Urinary bladder (tissue), 4 donors: ENCODE results near the gene MZB1. TPM values are rescaled to one million over a fixed set of nuclear protein-coding genes. Genes with fewer than 3 reads are reported as not detected.

ENCODE experiments used
- DNase-seq: peaks from one replicate; pipeline ENCODE4 v3.0.0-alpha.2; 2015; ENCODE audit errors: extremely low spot score
- H3K27ac ChIP-seq: one replicate; pipeline ENCODE4 v1.5.1; 2013; ENCODE audit warnings: low read depth, mild to moderate bottlenecking, moderate library complexity
- H3K36me3 ChIP-seq: one replicate; pipeline ENCODE4 v1.6.1; 2013; ENCODE audit warnings: mild to moderate bottlenecking, moderate library complexity; ENCODE audit not compliant: insufficient read depth
- H3K4me1 ChIP-seq: one replicate; pipeline ENCODE4 v1.6.1; 2013; ENCODE audit warnings: mild to moderate bottlenecking, moderate library complexity; ENCODE audit not compliant: insufficient read depth
- H3K4me3 ChIP-seq: one replicate; pipeline ENCODE4 v1.5.1; 2013; ENCODE audit warnings: low read depth, low read length
- WGBS: extraction: QIAGEN DNeasy Blood & Tissue Kit; methylation state at CpG from one replicate; pipeline ENCODE4 v1.1.7; 2013; 5-methylcytosine and 5-hydroxymethylcytosine counted together
- polyA plus RNA-seq: library from polyadenylated mRNA; stranded (reverse); fragments of 200-250 nt; gene quantifications from one replicate; pipeline ENCODE4 v1.2.3, GENCODE V29; 2013
- total RNA-seq: library from RNA; depleted of rRNA; stranded (reverse); fragments of >200 nt; gene quantifications from one replicate; pipeline ENCODE4 v1.2.3, GENCODE V29; 2014
- donor health status: healthy with polysubstance abuse.
- donor health status: healthy.

Gene MZB1
- total and polyA plus RNA-seq, 2 donors, result 0.56 to 0.63 TPM

- Histone ChIP-seq H3K4me3 (peak within 1 kb of the TSS; percentile 32), H3K4me1 (no peaks in the 10 kb centered on the region), H3K36me3 (no peaks in the 10 kb centered on the region), H3K27ac (peak within 1 kb of the TSS; percentile 84)
- peak; percentile 96 for DNase-seq
- under 1% methylated on average over 41 of the region's 41 CpGs for WGBS
These were observed 14.2 kb upstream of the MZB1 start, which contains the start of gene SPATA24 for GRCh38 chr5:139403787-139404483. SPATA24 (minus strand) TSS chr5:139404089; CDS start chr5:139404060, 29 bp downstream.

GRCh38 chr5:139403418-139403786 is 13.7 kb upstream of the MZB1 start:
- peak overlapping the region; percentile 32 for H3K4me3 ChIP-seq
- H3K36me3 ChIP-seq, result no peaks in the 10 kb centered on the region
- 16% methylated on average over 7 of the region's 7 CpGs for WGBS
- no peak for DNase-seq
- peak overlapping the region; percentile 84 for H3K27ac ChIP-seq
- no peaks in the 10 kb centered on the region for H3K4me1 ChIP-seq

- no peaks in the 10 kb centered on the region for H3K4me1 ChIP-seq
- no peak for DNase-seq
- no peak overlapping the region for H3K27ac ChIP-seq
- no peaks in the 10 kb centered on the region for H3K36me3 ChIP-seq
- WGBS, result 76% methylated on average over 7 of the region's 7 CpGs
- no peak overlapping the region for H3K4me3 ChIP-seq
These were observed 12.9 kb upstream of the MZB1 start for GRCh38 chr5:139402561-139403158.

GRCh38 chr5:139401546-139401945 is 11.8 kb upstream of the MZB1 start:
- WGBS, result 94% methylated on average over 10 of the region's 10 CpGs

GRCh38 chr5:139399501-139400121 is 9.9 kb upstream of the MZB1 start:
- no peak for DNase-seq
- Histone ChIP-seq H3K4me3 (no peak overlapping the region), H3K27ac (no peak overlapping the region), H3K4me1 (no peaks in the 10 kb centered on the region), H3K36me3 (no peaks in the 10 kb centered on the region)
- WGBS, result 84% methylated on average over 6 of the region's 6 CpGs

More at GRCh38 chr5:139401546-139401945, 11.8 kb upstream of the MZB1 start:
- H3K36me3 ChIP-seq, result no peaks in the 10 kb centered on the region
- no peak for DNase-seq
- no peak overlapping the region for H3K27ac ChIP-seq
- H3K4me3 ChIP-seq, result no peak overlapping the region
- H3K4me1 ChIP-seq, result no peaks in the 10 kb centered on the region

GRCh38 chr5:139397921-139398320 is 8.2 kb upstream of the MZB1 start:
- H3K36me3 ChIP-seq, result no peaks in the 10 kb centered on the region
- WGBS, result 34% methylated on average over 6 of the region's 6 CpGs
- DNase-seq, result no peak
- H3K27ac ChIP-seq, result no peak overlapping the region
- no peak overlapping the region for H3K4me3 ChIP-seq
- no peaks in the 10 kb centered on the region for H3K4me1 ChIP-seq

GRCh38 chr5:139396691-139397090 is 7.0 kb upstream of the MZB1 start:
- no peaks in the 10 kb centered on the region for H3K36me3 ChIP-seq
- H3K4me1 ChIP-seq, result peaks cover 3% of the 10 kb centered on the region
- no peak for DNase-seq
- H3K27ac ChIP-seq, result no peak overlapping the region
- WGBS, result 90% methylated on average over 8 of the region's 8 CpGs
- no peak overlapping the region for H3K4me3 ChIP-seq

GRCh38 chr5:139395844-139396640 is 6.3 kb upstream of the MZB1 start:
- H3K4me3 ChIP-seq, result no peak overlapping the region
- H3K4me1 ChIP-seq, result peaks cover 3% of the 10 kb centered on the region
- 87% methylated on average over 8 of the region's 8 CpGs for WGBS

GRCh38 chr5:139394654-139395566 is 5.2 kb upstream of the MZB1 start, which contains the start of gene PROB1:
PROB1 (minus strand) TSS chr5:139395104; CDS start chr5:139395081, 23 bp downstream.
- WGBS, result 19% methylated on average over 76 of the region's 76 CpGs
- Histone ChIP-seq H3K4me3 (peak within 1 kb of the TSS; percentile 59), H3K36me3 (no peaks in the 10 kb centered on the region), H3K27ac (peak within 1 kb of the TSS; percentile 56), H3K4me1 (peaks cover 3% of the 10 kb centered on the region)
- DNase-seq, result no peak

More at GRCh38 chr5:139395844-139396640, 6.3 kb upstream of the MZB1 start:
- no peak for DNase-seq
- H3K27ac ChIP-seq, result no peak overlapping the region
- H3K36me3 ChIP-seq, result no peaks in the 10 kb centered on the region

- no peak for DNase-seq
- no peaks in the 10 kb centered on the region for H3K36me3 ChIP-seq
- WGBS, result under 1% methylated on average over 62 of the region's 62 CpGs
- peak overlapping the region; percentile 59 for H3K4me3 ChIP-seq
- no peak overlapping the region for H3K27ac ChIP-seq
- H3K4me1 ChIP-seq, result peaks cover 3% of the 10 kb centered on the region
These were observed 4.5 kb upstream of the MZB1 start for GRCh38 chr5:139394123-139394653.

GRCh38 chr5:139393497-139394122 is 3.9 kb upstream of the MZB1 start:
- WGBS, result 10% methylated on average over 49 of the region's 49 CpGs
- DNase-seq, result no peak
- peak overlapping the region; percentile 59 for H3K4me3 ChIP-seq
- no peaks in the 10 kb centered on the region for H3K36me3 ChIP-seq
- no peak overlapping the region for H3K27ac ChIP-seq
- peaks cover 3% of the 10 kb centered on the region for H3K4me1 ChIP-seq
